Neural progenitor cell (in vitro differentiated cells): Measurements from ENCODE around the gene RASGEF1B.

Source experiments
- EZH2 ChIP-seq: fragments of 200-600 bp; sonication (generic); IDR thresholded peaks from 2 replicates; pipeline ENCODE4 v1.6.1; 2017; ENCODE audit warnings: antibody characterized with exemption, mild to moderate bottlenecking, moderate library complexity
- EZH2phosphoT487 ChIP-seq: fragments of 200-600 bp; sonication (generic); IDR thresholded peaks from 2 replicates; pipeline ENCODE4 v1.6.1; 2017; ENCODE audit warnings: antibody characterized with exemption
- TF ChIP-seq, protein P1 (sequence below): fragments of 200-600 bp; sonication (generic); IDR thresholded peaks from 2 replicates; pipeline ENCODE4 v1.5.1; 2017; ENCODE audit warnings: antibody characterized with exemption, mild to moderate bottlenecking

DNA sequence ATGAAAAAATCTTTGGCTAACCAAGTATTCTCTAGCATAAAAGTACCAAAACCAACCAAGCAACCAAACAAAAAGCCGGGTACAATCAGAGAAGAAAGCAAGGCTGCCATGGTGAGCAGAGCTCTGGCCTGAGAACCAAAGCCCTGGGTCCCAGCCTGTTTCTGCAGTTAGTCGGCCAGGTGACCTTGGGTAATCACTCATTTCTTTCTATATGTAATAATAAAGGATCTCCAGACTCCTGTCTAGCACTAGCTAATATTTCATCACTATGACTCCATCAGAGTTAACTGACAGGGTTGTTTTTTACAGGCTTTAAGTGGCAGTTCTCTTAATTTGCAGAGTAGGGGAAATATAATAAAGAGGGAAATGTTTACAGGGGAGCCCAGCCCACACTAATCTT is 34.0 kb upstream of the RASGEF1B start:
- no peak for TF ChIP-seq EZH2
- TF ChIP-seq, protein P1, sequence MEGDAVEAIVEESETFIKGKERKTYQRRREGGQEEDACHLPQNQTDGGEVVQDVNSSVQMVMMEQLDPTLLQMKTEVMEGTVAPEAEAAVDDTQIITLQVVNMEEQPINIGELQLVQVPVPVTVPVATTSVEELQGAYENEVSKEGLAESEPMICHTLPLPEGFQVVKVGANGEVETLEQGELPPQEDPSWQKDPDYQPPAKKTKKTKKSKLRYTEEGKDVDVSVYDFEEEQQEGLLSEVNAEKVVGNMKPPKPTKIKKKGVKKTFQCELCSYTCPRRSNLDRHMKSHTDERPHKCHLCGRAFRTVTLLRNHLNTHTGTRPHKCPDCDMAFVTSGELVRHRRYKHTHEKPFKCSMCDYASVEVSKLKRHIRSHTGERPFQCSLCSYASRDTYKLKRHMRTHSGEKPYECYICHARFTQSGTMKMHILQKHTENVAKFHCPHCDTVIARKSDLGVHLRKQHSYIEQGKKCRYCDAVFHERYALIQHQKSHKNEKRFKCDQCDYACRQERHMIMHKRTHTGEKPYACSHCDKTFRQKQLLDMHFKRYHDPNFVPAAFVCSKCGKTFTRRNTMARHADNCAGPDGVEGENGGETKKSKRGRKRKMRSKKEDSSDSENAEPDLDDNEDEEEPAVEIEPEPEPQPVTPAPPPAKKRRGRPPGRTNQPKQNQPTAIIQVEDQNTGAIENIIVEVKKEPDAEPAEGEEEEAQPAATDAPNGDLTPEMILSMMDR = no peak
- TF ChIP-seq EZH2phosphoT487 = no peak
